OCI-LY3 (cell line): Measurements from ENCODE around the gene PDHX.

Source experiments
- EZH2phosphoT487 ChIP-seq: fragments of 200-600 bp; shearing (Covaris generic); IDR thresholded peaks from 2 replicates; pipeline ENCODE4 v1.6.1; 2018; ENCODE audit warnings: antibody characterized with exemption, mixed run types, low read depth
- TF ChIP-seq, protein P1 (sequence below): fragments of 200-600, 300-600 bp; sonication (generic); IDR thresholded peaks from 2 replicates; pipeline ENCODE4 v1.5.1; 2014; ENCODE audit warnings: antibody characterized with exemption, low read length, low read depth

DNA sequence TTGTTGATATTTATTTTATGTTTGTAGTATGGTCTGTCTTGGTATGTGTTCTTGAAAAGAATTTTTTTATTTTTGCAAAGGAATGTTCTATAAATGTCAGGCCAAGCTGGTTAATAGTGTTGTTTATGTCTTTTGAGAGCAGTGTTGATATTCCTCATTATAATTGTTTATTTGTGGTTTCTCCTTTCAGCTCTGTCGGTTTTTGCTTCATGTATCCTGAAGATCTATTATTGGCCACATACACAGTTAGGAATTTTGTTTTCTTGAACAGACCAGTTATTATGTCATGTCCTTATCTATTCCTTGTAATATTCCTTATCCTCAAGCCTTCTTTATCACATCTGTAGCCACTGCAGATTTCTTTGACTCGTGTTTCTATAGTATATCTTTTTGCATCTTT, 56.5 kb downstream of the PDHX start:
- TF ChIP-seq, protein P1, sequence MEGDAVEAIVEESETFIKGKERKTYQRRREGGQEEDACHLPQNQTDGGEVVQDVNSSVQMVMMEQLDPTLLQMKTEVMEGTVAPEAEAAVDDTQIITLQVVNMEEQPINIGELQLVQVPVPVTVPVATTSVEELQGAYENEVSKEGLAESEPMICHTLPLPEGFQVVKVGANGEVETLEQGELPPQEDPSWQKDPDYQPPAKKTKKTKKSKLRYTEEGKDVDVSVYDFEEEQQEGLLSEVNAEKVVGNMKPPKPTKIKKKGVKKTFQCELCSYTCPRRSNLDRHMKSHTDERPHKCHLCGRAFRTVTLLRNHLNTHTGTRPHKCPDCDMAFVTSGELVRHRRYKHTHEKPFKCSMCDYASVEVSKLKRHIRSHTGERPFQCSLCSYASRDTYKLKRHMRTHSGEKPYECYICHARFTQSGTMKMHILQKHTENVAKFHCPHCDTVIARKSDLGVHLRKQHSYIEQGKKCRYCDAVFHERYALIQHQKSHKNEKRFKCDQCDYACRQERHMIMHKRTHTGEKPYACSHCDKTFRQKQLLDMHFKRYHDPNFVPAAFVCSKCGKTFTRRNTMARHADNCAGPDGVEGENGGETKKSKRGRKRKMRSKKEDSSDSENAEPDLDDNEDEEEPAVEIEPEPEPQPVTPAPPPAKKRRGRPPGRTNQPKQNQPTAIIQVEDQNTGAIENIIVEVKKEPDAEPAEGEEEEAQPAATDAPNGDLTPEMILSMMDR = no peak
- no peak for TF ChIP-seq EZH2phosphoT487
